ENCODE measurements around the gene KSR1. TPM values are rescaled to one million over a fixed set of nuclear protein-coding genes. Genes with fewer than 3 reads are reported as not detected.

KSR1 gene
- total and polyA plus RNA-seq, 3 donors from 2014 or later, result 44.8 to 80.7 (median 63.7) TPM

DNA sequence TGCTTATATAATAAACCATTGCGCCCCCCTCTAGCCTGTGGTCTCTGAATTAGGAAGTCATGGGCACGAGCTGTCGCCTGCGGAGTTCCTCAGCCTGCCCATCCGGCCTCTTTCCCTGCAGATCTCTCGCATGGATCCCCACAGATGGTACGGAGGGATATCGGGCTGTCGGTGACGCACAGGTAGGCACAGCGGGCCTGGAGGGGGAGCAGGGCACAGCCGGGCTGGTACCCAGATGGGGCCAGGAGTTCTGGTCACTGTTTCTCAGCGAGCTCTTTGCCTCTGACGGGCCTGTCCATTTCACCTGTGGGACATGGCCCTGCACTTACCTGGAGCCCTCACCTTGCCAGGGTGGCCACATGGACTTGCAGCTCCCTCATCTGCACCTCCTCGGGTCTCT is 132.1 kb downstream of the KSR1 start:
- no peaks in the 10 kb centered on the region for H3K27me3 ChIP-seq
- WGBS, 2 donors, result 94 to 97% methylated on average over 9 to 15 of the region's 15 CpGs
- intact Hi-C loops (cut with DNase I; ENCODE audit: low total_unique reads), result no loop called here
- H3K4me3 ChIP-seq, result no peak overlapping the region
- no peak overlapping the region for H3K27ac ChIP-seq
- H3K9me3 ChIP-seq, result no peaks in the 10 kb centered on the region
- H3K4me1 ChIP-seq, result no peaks in the 10 kb centered on the region
- no peak for TF ChIP-seq CTCF (IDR thresholded peaks at IDR 0.05)
- no peak for TF ChIP-seq POLR2A (IDR thresholded peaks at IDR 0.05)
- no peak for DNase-seq
- H3K36me3 ChIP-seq (ENCODE audit: low read depth, missing control alignments), result no peaks in the 10 kb centered on the region

DNA sequence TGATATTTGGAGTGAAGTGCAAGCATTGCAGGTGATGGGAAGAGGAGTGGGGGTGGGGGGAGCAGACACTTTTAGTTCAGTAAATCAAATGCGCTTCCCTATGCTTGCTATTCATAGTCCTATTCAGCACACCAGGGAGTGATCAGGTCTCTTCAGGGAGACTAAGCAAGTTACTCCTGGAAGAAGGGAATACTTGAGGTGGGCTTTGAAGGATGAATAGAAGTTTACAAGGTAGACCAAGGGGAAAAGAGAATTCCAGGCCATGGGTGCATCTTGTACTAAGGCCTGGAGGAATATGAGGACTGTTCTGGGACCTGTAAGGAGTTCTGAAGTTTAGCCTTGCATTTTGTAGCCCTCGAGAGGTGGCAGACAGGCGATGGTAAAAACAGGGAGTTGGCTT is 134.6 kb downstream of the KSR1 start:
- 91 to 97% methylated on average over 3 of the region's 3 CpGs for WGBS, 2 donors
- Histone ChIP-seq H3K36me3 (ENCODE audit: low read depth, missing control alignments) (no peaks in the 10 kb centered on the region), H3K27me3 (no peaks in the 10 kb centered on the region), H3K4me1 (no peaks in the 10 kb centered on the region), H3K27ac (no peak overlapping the region), H3K4me3 (no peak overlapping the region), H3K9me3 (no peaks in the 10 kb centered on the region)
- no peak for DNase-seq
- intact Hi-C loops (cut with DNase I; ENCODE audit: low total_unique reads), result loop anchor here (10.0 kb wide), 3 partner anchors 56 to 236 kb away; partner anchors contain the start of gene KSR1
- TF ChIP-seq POLR2A (IDR thresholded peaks at IDR 0.05) (no peak), CTCF (IDR thresholded peaks at IDR 0.05) (no peak)

- 88 to 95% methylated on average over 3 of the region's 3 CpGs for WGBS, 2 donors
Observed at GRCh38 chr17:27591986-27592385, 135.7 kb downstream of the KSR1 start.

GRCh38 chr17:27593232-27593856 is 137.1 kb downstream of the KSR1 start:
- H3K4me3 ChIP-seq, result no peak overlapping the region
- H3K36me3 ChIP-seq (ENCODE audit: low read depth, missing control alignments), result no peaks in the 10 kb centered on the region
- no peak overlapping the region for H3K27ac ChIP-seq
- H3K4me1 ChIP-seq, result no peaks in the 10 kb centered on the region
- intact Hi-C loops (cut with DNase I; ENCODE audit: low total_unique reads), result loop anchor here (10.0 kb wide), 3 partner anchors 59 to 239 kb away; partner anchors contain the start of gene KSR1
- 93 to 96% methylated on average over 6 to 9 of the region's 9 CpGs for WGBS, 2 donors
- DNase-seq, result no peak
- TF ChIP-seq POLR2A (IDR thresholded peaks at IDR 0.05) (no peak), CTCF (IDR thresholded peaks at IDR 0.05) (no peak)
- no peaks in the 10 kb centered on the region for H3K9me3 ChIP-seq
- no peaks in the 10 kb centered on the region for H3K27me3 ChIP-seq

More at GRCh38 chr17:27591986-27592385, 135.7 kb downstream of the KSR1 start:
- Histone ChIP-seq H3K4me3 (no peak overlapping the region), H3K9me3 (no peaks in the 10 kb centered on the region), H3K27me3 (no peaks in the 10 kb centered on the region), H3K27ac (no peak overlapping the region), H3K36me3 (ENCODE audit: low read depth, missing control alignments) (no peaks in the 10 kb centered on the region), H3K4me1 (no peaks in the 10 kb centered on the region)
- intact Hi-C loops (cut with DNase I; ENCODE audit: low total_unique reads), result loop anchor here (10.0 kb wide), 3 partner anchors 57 to 237 kb away; partner anchors contain the start of gene KSR1
- TF ChIP-seq POLR2A (IDR thresholded peaks at IDR 0.05) (no peak), CTCF (IDR thresholded peaks at IDR 0.05) (no peak)
- DNase-seq, result no peak

DNA sequence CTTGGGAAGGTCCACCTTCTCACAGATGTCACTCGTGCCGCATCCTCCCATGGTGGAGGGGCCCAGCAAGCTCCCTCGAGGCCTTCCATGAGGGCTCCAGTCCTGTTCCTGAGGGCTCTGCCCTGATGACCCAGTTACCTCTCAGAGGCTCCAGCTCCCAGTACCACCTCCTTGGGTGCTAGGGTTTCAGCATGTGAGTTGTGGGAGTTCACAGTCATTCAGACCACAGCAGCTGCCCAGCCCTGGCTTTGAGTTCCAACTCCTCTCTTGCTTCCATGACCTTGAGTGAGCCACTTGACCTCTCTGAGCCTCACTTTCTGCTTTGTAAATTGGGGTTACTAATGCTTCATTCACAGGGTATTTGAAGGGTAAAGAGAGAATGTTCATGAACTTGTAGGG is 137.6 kb downstream of the KSR1 start:
- DNase-seq, result no peak
- no peaks in the 10 kb centered on the region for H3K4me1 ChIP-seq
- intact Hi-C loops (cut with DNase I; ENCODE audit: low total_unique reads), result loop anchor here (10.0 kb wide), 3 partner anchors 59 to 239 kb away; partner anchors contain the start of gene KSR1
- no peak overlapping the region for H3K4me3 ChIP-seq
- no peaks in the 10 kb centered on the region for H3K36me3 ChIP-seq (ENCODE audit: low read depth, missing control alignments)
- H3K9me3 ChIP-seq, result no peaks in the 10 kb centered on the region
- H3K27ac ChIP-seq, result no peak overlapping the region
- WGBS, 2 donors, result 80 to 93% methylated on average over 3 of the region's 3 CpGs
- no peak for TF ChIP-seq CTCF (IDR thresholded peaks at IDR 0.05)
- TF ChIP-seq POLR2A (IDR thresholded peaks at IDR 0.05), result no peak
- H3K27me3 ChIP-seq, result no peaks in the 10 kb centered on the region

Data from testis (tissue), 3 donors.